HG03045 (cell line): ENCODE data around the gene PDE3A.
"Not testable (repeated sequence)": the region's sequence is repeated elsewhere in the genome, so short reads cannot be mapped to it uniquely, and the experiment has no call there.

Experiments
- ATAC-seq: cut with Tn5 transposase; IDR thresholded peaks from one replicate; pipeline ENCODE4 v1.9.1; 2021; ENCODE audit warnings: mild to moderate bottlenecking, moderate library complexity; ENCODE audit not compliant: unreplicated experiment

Gene PDE3A

DNA sequence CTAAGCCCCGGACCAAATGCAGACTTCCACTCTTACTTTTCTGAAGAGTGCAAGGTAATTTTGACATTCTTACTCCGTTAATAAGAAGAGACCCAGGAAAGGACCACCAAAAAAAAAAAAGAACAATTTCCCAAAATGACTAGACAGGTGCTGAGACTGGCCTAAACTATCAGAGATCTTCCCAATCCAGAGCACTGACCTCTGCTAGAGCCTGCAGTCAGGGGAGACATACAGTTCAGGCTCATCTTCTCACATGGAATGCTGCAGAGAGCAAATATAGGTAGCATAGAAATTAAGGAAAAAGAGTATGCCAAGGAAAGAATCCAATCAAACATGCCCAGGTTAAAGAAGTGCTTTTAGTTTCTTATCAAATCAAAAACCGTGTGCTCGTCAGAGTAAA lies 177.9 kb downstream of the PDE3A start:
- no peak for ATAC-seq

DNA sequence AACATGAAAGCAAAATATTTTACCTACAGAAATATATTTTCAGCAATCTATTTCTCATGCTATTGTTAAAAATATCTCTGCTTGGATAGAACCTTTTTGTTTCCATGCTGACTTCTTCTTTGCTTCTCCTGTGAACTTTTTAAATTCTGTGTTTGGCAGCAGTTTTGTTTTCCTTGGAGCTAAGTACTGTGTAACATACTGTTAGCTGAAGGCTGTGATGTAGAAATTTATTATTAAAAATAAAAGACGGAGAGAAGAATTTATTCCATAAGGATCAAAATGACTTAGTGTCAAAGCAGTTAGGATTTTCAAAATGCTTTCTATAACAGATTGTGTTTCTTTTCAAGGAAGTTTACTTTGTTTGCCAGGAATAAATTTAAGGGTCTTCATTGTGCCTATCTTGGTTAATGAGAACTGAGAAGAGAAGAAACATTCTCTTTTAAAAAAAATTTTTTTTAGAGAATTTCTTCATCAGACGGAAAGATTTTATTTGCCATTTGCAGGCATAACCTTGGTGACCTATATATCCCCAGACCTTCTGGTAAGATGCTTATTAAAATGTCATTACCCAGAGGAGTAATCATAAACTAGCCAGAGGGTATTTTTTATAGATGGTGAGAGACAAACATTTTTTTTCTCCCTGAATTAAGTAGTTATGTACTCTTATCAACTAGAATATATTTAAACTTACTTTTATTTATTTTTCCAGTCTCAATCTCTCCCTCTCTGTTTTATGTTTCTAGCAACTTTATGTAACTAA lies 179.7 kb downstream of the PDE3A start:
- ATAC-seq = no peak

DNA sequence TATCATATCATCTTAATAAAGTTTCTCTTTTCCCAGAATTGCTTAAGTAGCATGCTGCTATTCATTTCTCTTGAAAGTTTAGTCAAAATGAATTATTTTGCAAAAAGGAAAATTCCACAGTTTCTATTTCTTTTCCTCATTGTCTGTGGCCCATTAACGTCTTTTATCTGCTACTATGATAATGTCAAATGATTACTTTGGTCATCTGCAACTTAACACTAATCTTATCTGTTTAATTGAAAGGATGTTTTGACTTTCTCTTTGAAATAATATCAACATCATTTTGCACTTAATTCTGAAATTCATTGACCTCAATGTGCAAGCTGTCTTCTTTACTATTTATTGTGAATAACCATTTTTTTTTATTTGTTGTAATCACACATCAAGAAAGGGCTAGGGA lies 180.3 kb downstream of the PDE3A start:
- no peak for ATAC-seq

DNA sequence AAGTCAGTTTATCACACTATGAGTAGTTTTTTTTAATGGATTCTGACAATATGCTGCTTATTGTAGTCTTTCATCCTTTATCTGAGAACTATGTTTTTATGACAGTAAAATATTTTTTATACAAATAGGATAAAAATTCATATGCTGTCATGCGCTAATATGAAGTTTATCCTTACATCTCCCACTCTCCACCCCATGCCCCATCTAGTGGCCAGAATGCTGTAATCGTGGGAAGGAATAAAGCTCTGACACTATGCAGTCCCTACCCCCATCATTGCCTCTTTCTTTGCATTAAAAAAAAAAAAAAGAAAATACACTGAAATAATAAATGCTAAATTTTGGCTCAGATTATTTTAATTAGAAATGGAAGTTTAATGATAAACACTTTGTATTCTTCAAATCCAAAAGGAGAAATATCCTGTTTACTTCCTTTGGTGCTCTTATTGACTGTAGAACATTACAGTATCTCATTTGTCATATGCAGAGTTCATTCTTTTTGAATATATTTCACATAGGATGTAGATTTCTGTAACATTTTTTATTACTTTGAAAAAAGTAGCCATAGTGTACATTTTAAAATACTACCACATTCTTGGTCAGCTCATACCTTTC lies 180.9 kb downstream of the PDE3A start:
- no peak for ATAC-seq

DNA sequence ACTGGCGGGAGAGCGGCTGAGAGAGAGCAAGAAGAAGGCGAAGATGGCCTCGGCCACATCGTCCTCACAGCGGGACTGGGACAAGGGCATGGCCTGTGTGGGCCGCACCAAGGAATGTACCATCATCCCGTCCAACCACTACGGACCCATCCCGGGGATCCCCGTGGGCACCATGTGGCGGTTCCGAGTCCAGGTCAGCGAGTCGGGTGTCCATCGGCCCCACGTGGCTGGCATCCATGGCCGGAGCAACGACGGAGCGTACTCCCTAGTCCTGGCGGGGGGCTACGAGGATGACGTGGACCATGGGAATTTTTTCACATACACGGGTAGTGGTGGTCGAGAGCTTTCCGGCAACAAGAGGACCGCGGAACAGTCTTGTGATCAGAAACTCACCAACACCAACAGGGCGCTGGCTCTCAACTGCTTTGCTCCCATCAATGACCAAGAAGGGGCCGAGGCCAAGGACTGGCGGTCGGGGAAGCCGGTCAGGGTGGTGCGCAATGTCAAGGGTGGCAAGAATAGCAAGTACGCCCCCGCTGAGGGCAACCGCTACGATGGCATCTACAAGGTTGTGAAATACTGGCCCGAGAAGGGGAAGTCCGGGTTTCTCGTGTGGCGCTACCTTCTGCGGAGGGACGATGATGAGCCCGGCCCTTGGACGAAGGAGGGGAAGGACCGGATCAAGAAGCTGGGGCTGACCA lies 183.6 kb downstream of the PDE3A start:
- ATAC-seq = not testable (repeated sequence)

DNA sequence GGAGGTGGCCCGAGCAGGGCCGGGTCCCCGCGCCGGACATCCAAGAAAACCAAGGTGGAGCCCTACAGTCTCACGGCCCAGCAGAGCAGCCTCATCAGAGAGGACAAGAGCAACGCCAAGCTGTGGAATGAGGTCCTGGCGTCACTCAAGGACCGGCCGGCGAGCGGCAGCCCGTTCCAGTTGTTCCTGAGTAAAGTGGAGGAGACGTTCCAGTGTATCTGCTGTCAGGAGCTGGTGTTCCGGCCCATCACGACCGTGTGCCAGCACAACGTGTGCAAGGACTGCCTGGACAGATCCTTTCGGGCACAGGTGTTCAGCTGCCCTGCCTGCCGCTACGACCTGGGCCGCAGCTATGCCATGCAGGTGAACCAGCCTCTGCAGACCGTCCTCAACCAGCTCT lies 184.2 kb downstream of the PDE3A start:
- ATAC-seq = not testable (repeated sequence)

DNA sequence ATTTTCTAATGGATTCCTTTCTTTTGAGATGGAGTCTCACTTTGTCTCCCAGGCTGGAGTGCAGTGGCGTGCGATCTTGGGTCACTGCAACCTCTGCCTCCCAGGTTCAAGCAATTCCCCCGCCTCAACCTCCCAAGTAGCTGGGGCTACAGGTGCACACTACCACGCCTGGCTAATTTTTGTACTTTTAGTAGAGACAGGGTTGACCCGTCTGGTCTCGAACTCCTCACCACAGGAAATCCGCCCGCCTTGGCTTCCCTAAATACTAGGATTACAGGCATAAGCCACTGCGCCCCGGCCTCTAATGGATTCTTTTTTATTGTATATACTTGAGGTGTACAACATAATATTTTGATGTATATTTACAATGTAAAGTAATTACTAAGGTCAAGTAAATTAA lies 186.7 kb downstream of the PDE3A start:
- ATAC-seq = no peak

DNA sequence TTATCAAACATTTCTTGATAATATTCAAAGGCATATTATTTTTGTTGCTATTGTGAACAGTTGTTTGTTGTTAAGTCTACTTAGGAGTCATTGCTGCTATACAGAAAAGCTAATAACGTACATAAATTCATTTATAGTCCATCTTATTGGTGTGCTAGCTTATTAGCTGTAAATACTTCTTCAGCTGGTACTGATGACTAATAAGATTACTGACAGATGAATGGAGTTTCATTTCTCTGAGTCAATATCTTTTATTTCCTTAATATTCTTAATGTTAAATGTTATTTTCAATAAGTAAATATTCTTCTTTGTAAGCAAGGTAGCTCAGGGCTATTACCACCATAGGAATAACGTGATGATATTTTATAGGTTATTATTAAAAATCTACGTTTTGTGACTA lies 187.4 kb downstream of the PDE3A start:
- no peak for ATAC-seq

DNA sequence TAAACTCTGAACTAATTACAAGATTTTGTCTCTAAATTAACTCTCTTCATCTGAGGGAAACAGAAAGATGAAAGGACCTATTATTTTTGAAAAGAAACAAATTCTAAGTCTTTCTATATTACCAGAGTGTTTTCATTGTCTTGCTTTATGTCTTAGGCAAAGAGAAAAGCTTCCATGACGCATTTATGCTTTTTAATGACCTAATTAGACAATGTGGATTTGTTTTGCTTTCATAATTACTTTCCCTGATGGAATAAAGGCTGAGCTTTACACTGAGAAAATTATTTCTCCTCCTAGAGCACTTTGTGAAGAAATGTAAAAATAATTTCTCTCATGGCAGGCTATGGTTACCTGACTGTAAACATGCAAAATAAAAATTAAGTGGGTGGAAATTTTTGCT lies 188.8 kb downstream of the PDE3A start:
- no peak for ATAC-seq

DNA sequence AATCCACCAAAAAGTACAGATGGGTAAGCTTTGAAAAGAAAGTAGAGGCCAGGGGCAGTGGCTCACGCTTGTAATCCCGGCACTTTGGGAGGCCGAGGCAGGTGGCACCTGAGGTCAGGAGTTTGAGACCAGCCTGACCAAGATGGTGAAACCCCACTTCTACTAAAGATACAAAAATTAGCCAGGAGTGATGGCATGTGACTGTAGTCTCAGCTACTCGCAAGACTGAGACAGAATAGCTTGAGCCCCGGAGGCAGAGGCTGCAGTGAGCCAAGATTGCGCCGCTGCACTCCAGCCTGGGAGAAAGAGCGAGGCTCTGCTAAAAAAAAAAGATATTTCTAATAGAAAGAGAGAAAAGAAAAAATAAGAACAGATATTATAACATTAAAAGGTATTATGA lies 192.6 kb downstream of the PDE3A start:
- ATAC-seq = no peak

DNA sequence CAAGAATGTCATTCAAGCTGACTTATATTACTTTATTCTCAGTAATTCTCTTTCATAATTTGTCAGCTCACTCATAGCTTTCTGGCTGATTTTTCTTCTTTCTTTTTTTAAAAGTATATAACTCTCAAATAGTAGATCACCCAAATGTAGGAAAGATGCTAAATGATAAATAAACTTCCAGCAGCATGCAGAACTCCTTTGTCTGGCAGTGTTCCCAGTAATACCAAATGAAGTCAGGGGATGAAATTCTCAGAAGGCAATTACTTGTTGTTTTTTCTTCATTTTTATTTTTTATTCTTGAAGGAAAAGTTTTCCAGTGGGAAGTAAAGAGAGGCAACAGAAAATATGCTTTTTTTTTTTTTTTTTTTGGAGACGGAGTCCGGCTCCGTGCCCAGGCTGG lies 193.5 kb downstream of the PDE3A start:
- no peak for ATAC-seq

DNA sequence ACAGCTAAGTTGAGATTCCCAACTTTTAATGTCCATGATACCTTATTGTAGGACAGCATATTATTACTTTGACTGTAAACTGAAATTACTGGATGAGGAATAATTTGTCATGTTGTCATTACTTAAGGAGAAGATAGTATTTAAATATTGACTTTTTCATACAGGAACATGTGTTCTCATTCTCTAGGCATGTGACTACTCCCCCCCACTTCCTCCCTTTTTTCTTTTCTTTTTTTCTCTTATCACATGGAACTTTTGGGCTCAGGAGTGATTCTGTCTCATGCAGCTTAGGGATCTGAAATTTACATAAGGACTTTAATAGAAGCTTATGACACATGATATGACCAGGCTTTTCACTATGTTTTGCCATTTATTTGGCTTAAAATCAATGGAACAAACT lies 199.1 kb downstream of the PDE3A start:
- no peak for ATAC-seq

DNA sequence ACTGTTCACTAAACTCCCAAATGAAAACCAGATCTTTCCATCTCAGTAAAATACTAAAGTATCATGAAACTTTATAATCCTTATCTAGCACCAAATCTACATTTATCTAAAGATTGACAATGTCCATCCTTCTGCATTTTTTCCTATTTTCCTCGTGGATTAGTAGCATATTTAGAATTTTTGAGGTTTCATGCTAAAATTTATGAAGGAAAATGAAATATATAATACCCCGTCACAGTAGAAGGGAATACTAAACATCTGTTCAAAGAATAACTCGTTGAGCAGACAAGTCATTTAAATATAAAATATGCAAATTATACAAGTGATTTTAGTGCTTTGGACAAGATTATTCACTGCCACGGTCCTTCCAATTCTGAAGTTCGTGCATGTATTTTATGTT lies 204.1 kb downstream of the PDE3A start:
- no peak for ATAC-seq

DNA sequence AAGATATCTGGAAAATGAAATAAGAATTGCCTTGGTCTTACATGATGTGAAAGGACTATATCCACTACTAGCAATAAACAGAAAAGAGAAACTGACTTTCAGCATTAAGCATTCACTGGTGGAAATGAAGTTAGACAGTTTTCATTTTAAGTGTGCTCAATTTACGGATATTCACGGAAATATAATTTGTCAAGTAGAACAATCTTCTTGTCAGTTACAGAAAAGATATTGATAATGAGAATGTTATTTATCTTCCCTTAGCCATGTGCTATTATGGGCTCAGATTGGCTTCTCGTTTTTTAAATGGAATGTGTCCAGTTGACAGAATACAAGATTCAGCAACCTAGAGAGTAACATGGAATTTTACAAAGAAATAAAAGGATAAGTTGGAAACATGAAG lies 208.2 kb downstream of the PDE3A start:
- ATAC-seq = no peak

DNA sequence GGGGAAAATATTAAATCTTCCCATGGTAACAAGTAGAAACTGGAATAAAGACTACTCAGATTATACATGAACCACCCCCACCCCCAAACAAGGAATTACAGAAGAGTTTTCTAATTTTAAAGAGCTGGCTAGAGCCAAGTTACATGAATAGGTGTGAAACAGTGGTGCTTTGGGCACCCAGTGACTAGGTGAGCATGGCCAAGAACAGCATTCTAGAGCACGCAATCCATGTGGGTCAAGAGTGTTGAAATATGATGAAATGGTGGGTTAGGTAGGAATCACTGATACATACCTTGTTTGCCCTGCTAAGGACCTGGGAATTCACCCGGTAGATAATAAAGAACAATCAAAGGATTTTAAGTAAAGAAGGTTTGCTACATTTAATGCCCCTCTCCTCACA lies 208.7 kb downstream of the PDE3A start:
- ATAC-seq = no peak

DNA sequence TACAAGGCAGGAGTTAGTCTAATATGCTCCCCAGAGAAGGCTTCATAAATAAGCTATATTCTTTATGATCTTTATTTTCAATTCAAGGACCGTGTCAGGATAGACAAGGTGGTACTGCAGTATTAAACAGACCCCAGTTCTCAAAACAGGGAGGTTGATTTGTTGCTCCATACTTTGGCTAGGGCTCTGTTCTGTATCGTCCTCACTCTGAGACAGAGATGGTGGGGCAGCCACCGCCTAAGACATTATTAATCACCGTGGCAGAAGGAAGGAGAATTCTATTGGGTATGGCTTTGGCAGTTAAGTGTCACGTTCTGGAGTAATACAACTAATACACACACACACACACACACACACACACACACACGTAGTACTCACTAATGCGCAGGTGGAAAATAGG lies 209.8 kb downstream of the PDE3A start:
- no peak for ATAC-seq

DNA sequence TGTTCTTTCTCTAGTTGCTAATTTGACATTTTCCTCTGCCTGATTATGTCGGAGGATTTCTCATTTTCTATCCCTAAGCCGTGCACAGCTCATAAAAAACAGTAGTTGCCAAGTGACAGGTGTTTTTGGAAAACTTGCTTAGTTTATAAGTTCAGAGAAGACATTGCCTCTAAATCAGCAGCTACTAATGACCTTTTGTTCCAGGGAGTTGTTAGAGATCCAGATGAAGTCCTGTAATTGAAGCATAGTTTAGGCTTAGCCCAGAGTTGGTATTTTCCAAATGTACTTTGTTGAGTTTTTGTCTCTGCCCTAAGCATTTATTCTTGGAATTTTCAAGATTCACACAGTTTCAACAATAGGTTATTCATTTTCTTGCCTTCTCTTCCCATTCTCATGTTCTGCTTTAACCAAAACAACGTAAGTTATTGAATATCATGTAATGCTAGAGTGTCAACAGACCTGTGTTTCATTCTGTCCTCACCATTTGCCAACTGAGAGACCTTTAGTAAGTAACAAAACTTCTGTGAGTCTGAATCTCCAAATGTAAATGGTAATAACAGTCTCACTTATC lies 216.8 kb downstream of the PDE3A start:
- ATAC-seq = no peak

DNA sequence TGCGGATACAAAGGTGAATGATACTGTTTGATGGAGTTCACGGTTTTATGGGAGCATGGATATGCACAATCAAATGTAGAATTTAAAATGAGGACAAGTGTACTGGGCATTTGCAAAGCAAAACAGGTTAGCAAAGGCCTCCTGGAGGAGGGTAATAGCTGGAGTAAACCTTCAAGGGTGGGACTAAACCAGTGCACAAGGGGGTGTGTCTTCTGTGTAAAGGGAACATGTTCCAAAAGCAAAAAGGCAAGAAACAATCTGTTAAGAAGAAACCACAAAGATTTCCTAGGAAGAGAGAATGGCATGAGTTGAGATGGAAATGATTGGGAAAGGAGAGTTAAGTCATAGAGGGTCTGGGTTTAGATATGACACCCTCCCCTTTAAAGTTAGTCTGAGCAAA lies 217.6 kb downstream of the PDE3A start:
- ATAC-seq = no peak

DNA sequence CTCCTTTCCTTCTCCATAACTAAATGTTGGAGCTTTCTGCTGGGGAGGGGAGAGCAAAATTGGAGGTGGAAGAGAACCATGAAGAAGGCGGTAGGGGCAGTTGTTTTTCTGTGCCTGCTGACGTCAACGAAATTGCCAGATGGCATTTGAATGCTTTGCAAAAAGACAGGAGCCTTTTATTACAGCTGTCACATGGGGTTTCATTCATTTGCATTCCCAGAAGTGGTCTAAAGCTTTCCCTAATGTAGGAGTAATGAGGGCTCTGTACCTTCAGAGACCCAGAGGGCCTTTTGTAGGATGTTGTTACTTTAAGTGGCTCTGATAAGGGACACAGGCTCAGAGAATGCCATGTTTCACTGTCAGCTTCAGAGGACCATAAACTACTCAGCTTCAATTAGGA lies 219.7 kb downstream of the PDE3A start:
- no peak for ATAC-seq

DNA sequence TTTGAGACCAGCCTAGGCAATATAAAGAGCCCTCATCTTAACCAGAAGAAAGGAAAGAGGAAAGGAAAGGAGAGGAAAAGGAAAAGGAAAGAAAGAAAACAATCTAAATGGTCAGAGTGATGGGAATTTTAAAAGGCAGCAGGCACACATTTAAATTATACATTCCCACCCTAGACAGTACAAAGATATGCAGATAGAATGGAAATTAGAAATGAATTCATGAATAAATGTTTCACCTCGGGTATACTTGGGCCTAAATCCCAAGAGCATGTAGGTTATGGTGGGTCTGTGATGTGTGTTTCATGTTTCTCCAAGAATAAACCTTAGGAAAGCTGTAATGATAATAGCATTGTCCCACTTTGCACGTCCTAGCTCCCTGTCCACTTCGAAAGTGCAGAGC lies 222.2 kb downstream of the PDE3A start:
- no peak for ATAC-seq

DNA sequence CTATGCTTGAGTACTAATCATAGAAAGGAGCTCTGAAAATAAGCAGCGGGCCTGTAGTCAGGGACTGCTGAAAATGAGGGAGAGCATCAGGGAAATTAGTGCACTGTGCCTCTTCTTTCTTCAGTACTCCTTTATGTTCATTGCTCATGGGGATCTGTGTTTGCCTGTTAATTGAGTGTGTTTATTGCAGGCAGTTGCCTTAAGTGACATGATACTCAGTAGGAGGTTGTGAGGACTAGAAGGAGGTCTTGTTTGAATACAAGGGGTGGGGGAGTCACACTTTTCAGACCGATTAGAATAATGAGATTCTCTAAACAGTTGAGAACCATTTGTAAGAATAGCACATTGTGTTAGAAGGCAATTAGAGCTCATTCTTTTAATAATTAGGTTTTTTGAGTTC lies 224.2 kb downstream of the PDE3A start:
- no peak for ATAC-seq

DNA sequence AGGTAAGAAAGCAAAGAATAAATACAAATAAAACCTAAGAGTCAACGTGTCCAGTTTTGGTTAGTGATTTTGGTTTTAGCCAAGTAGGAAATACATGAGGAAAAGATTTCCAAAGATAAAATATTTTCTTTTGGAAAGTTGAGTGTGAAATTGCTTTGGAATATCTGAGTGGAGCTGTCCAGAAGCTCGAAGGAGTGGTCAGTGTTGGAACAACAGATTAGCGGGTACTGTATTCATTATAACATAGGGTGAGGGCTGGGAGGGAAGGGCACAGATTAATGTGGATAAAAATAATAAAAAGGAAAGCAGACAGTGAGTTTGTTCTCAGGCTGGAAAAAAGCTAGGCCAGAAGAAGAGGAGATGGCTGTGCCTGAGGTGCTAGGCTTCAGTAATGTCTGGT lies 225.3 kb downstream of the PDE3A start:
- ATAC-seq = no peak
